Measurements from ENCODE around the gene NCCRP1. TPM values are rescaled to one million over a fixed set of nuclear protein-coding genes. Genes with fewer than 3 reads are reported as not detected.
"Not testable (repeated sequence)": the region's sequence is repeated elsewhere in the genome, so short reads cannot be mapped to it uniquely, and the experiment has no call there.

The NCCRP1 gene
- total and polyA plus RNA-seq, 10 of the 15 experiments (the other 5 are each of a cell fraction or from before 2014, with no cell fraction given), result not detected

DNA sequence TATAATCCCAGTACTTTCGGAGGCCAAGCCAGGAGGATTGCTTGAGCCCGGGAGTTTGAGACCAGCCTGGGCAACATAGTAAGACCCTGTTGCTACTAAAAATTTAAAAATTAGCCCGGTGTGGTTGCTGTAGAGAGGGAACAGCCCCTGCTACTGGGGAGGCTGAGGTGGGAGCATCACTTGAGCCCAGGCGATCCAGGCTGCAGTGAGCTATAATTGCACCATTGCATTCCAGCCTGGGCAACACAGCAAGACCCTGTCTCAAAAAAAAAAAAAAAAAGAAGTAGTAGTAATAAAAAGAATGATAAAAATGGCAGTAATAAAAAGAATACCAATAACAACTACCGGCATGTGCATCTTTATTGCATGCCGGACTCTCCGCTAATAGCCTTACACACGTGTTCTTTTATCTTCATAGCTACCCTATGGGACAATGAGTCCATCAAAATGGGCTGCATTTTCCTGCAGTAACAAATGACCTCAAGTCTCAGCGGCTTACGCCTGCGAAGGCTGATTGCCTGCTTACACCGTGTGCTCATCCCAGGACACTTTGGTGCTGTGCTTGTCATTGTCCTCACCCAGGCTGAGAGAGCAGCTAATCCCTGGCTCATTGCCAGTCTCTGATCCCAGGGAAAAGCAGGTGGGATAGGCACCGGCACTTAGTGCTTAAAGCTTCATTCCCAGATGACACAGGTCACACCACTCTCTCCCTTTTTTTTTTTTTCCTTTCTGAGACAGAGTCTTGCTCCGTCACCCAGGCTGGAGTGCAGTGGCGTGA lies 21.7 kb downstream of the NCCRP1 start:
- DNase-seq (ENCODE audit: low read depth, low spot score) (no peak), ATAC-seq (no peak), FAIRE-seq (no peak)
- TF ChIP-seq NFYB (IDR thresholded peaks at IDR 0.05; ENCODE audit: insufficient read depth, low read depth, low read length) (no peak), SMC3 (IDR thresholded peaks at IDR 0.05; ENCODE audit: borderline replicate concordance, low read length) (no peak), GABPA (IDR thresholded peaks at IDR 0.05; ENCODE audit: low read depth) (no peak), BMI1 (IDR thresholded peaks at IDR 0.05; ENCODE audit: borderline replicate concordance) (no peak), SREBF1 (IDR thresholded peaks at IDR 0.05; ENCODE audit: low read length) (no peak), POLR2AphosphoS2 (IDR thresholded peaks at IDR 0.05; ENCODE audit: low read depth, low read length) (no peak), RUNX3 (IDR thresholded peaks at IDR 0.05; ENCODE audit: low read length) (no peak), EZH2 (IDR thresholded peaks at IDR 0.05; ENCODE audit: borderline replicate concordance, control insufficient read depth, low read depth, low read length) (no peak), CBFB (IDR thresholded peaks at IDR 0.05; ENCODE audit: low read depth) (no peak), YY1 (IDR thresholded peaks at IDR 0.05; ENCODE audit: low read depth, low read length) (no peak), NFYA (IDR thresholded peaks at IDR 0.05; ENCODE audit: borderline replicate concordance, low read depth, low read length) (no peak)
- TF ChIP-seq, protein P1, sequence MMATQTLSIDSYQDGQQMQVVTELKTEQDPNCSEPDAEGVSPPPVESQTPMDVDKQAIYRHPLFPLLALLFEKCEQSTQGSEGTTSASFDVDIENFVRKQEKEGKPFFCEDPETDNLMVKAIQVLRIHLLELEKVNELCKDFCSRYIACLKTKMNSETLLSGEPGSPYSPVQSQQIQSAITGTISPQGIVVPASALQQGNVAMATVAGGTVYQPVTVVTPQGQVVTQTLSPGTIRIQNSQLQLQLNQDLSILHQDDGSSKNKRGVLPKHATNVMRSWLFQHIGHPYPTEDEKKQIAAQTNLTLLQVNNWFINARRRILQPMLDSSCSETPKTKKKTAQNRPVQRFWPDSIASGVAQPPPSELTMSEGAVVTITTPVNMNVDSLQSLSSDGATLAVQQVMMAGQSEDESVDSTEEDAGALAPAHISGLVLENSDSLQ (IDR thresholded peaks at IDR 0.05), result no peak
- H3K36me3 ChIP-seq (ENCODE audit: control insufficient read depth in 2 of 2, insufficient read depth in 2 of 2, low read length in 1 of 2), result no peaks in the 10 kb centered on the region
- H3K79me2 ChIP-seq (ENCODE audit: control insufficient read depth, insufficient read depth, low read length), result no peaks in the 10 kb centered on the region
- no peak overlapping the region for H2AFZ ChIP-seq (ENCODE audit: control insufficient read depth, low read depth, low read length)
- ChIA-PET POLR2A (no interaction called here), RAD21 (ENCODE audit: unreplicated experiment) (no interaction called here), CTCF (interaction anchor here (0.6 to 2.0 kb wide), 2 partner anchors 110 to 1371 kb away, joined by 3 to 5 read pairs; no protein-coding TSS in a partner anchor), SMC1A (ENCODE audit: uncharacterized antibody, unreplicated experiment) (interaction anchor here (0.6 to 1.3 kb wide), 3 partner anchors 72 to 1600 kb away, joined by 3 read pairs; partner anchors contain the start of gene GMFG)
- intact Hi-C loops (cut with micrococcal nuclease; ENCODE audit: unreplicated experiment), result no loop called here
- H3K4me2 ChIP-seq (ENCODE audit: control insufficient read depth, insufficient read depth), result no peak overlapping the region
- H3K4me3 ChIP-seq, result no peak overlapping the region
- H3K9me3 ChIP-seq (replicated peaks; ENCODE audit: control insufficient read depth, insufficient read depth, low read length), result no peaks in the 10 kb centered on the region; the same call in 2 of the 3 replicates
- H3K27ac ChIP-seq (ENCODE audit: control insufficient read depth, insufficient read depth), result no peak overlapping the region
- H3K9ac ChIP-seq (ENCODE audit: control insufficient read depth, insufficient read depth, low read length), result no peak overlapping the region
- H3K4me1 ChIP-seq (ENCODE audit: control insufficient read depth, insufficient read depth, low read length), result no peaks in the 10 kb centered on the region
- BruUV-seq (replicated peaks), result no TSS peak
- in situ Hi-C loops (cut with MboI), result no loop called here
- H4K20me1 ChIP-seq (ENCODE audit: control insufficient read depth, insufficient read depth), result no peaks in the 10 kb centered on the region
- WGBS (ENCODE audit: insufficient coverage, insufficient replicate concordance, low lambda C conversion rate, missing lambda C conversion rate), result 66% methylated on average over 14 of the region's 15 CpGs
- peaks cover 0 to 3% of the 10 kb centered on the region in 2 experiments; a peak in 2 of 4 replicates for H3K27me3 ChIP-seq (replicated peaks in 1 of 2; ENCODE audit: control insufficient read depth in 2 of 2, insufficient read depth in 2 of 2, low read length in 1 of 2)

DNA sequence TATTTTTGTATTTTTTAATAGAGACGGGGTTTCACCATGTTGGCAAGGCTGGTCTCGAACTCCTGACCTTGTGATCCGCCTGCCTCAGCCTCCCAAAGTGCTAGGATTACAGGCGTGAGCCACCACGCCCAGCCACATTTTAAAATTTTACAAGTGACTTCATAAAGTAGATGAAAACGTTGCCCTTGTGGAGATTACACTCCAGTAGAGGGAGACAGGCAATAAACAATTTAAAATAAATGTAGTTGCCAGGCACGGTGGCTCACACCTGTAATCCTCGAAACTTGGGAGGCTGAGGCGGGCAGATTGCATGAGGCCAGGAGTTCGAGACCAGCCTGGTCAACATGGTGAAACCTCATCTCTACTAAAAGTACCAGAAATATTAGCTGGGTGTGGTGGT lies 22.3 kb downstream of the NCCRP1 start:
- DNase-seq (ENCODE audit: low read depth, low spot score); ATAC-seq; H3K4me1 ChIP-seq (ENCODE audit: control insufficient read depth, insufficient read depth, low read length); H3K27ac ChIP-seq (ENCODE audit: control insufficient read depth, insufficient read depth); H3K9me3 ChIP-seq (replicated peaks; ENCODE audit: control insufficient read depth, insufficient read depth, low read length); in situ Hi-C loops (cut with MboI); POLR2A ChIA-PET; RAD21 ChIA-PET (ENCODE audit: unreplicated experiment); H3K9ac ChIP-seq (ENCODE audit: control insufficient read depth, insufficient read depth, low read length); H3K4me2 ChIP-seq (ENCODE audit: control insufficient read depth, insufficient read depth); intact Hi-C loops (cut with micrococcal nuclease; ENCODE audit: unreplicated experiment); H4K20me1 ChIP-seq (ENCODE audit: control insufficient read depth, insufficient read depth); H2AFZ ChIP-seq (ENCODE audit: control insufficient read depth, low read depth, low read length); BruUV-seq (replicated peaks); H3K27me3 ChIP-seq (replicated peaks in 1 of 2; ENCODE audit: control insufficient read depth in 2 of 2, insufficient read depth in 2 of 2, low read length in 1 of 2); FAIRE-seq; H3K79me2 ChIP-seq (ENCODE audit: control insufficient read depth, insufficient read depth, low read length); H3K36me3 ChIP-seq (ENCODE audit: control insufficient read depth in 2 of 2, insufficient read depth in 2 of 2, low read length in 1 of 2); H3K4me3 ChIP-seq: not testable (repeated sequence)
- SMC1A ChIA-PET (ENCODE audit: uncharacterized antibody, unreplicated experiment), result interaction anchor here (1.3 kb wide), 1 partner anchor 117 kb away, joined by 3 read pairs; the partner anchor contains the start of gene GMFG
- CTCF ChIA-PET, result interaction anchor here (2.0 kb wide), 1 partner anchor 109 kb away, joined by 5 read pairs; no protein-coding TSS in a partner anchor
- 25% methylated on average over 10 of the region's 10 CpGs for WGBS (ENCODE audit: insufficient coverage, insufficient replicate concordance, low lambda C conversion rate, missing lambda C conversion rate)

Data from GM12878 (cell line).